Metanephros (tissue), 2 donors: ENCODE measurements around the gene UBTFL1. TPM values are rescaled to one million over a fixed set of nuclear protein-coding genes. Genes with fewer than 3 reads are reported as not detected.

Experiments used
- small RNA-seq: library from RNA; depleted of rRNA; stranded (forward); fragments of <200 nt; gene quantifications from one replicate; pipeline ENCODE3, GENCODE V24; 2014; ENCODE audit warnings: low replicate concordance
- total RNA-seq: library from RNA; depleted of rRNA; stranded (reverse); fragments of >200 nt; gene quantifications from one replicate; pipeline ENCODE4 v1.2.3, GENCODE V29; 2014

Gene UBTFL1, protein sequence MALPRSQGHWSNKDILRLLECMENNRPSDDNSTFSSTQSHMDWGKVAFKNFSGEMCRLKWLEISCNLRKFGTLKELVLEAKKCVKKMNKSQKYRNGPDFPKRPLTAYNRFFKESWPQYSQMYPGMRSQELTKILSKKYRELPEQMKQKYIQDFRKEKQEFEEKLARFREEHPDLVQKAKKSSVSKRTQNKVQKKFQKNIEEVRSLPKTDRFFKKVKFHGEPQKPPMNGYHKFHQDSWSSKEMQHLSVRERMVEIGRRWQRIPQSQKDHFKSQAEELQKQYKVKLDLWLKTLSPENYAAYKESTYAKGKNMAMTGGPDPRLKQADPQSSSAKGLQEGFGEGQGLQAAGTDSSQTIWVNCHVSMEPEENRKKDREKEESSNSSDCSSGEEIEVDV
- total RNA-seq: not detected

DNA sequence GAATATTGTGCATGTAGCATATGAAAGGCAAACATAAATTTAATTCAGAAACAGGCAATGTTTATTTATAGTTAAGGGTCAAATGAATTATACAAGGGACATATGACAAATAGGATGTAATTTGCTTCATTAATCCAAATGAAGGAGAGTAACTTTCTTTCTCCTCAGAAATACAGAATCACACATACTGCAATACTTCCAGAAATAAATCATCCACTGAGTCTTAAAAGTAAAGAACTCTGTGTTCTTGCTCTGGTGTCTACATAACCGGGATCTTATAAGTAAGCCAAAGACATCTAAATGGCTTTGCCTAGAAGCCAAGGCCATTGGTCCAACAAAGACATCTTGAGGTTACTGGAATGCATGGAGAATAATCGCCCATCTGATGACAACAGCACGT lies at the start of gene UBTFL1:
TSS of gene UBTFL1 (plus strand) at position 301 of the 400 bp plus-strand sequence. CDS start at position 301, 0 bp downstream.

DNA sequence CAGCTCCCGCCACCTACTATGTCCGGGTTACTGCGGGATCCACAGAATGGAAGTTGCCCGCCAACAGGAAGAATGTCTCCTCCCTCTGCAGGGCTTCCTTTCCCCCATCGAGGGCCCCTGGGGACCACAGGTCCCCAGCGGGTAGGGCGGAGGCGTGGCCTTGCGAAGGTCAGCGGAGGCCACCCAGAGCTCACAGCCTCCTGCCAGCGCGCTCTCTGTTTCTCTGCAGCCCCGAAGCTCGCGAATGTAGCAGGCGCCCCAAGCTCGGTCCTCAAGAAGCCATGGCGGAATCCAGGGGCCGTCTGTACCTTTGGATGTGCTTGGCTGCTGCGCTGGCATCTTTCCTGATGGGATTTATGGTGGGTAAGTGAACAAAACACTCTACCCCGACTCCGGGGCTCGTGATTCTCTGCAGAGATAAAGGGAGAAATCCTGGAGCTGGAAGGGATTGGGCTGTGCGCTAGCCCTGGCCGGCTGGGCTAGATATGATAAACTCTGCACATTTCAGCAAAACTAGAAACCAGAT lies 48.8 kb downstream of the UBTFL1 start, which contains the start of gene NAALAD2:
TSS of gene NAALAD2 (plus strand) at position 186 of the 526 bp plus-strand sequence. CDS start at position 282, 96 bp downstream.

Small RNAs within 50 kb of the gene (small RNA-seq; reads per million reads assigned to genes)
- gene AP000827.1: not detected
- gene RF00275: not detected

Other genes with a start within 250 kb of the UBTFL1 start
- not detected for gene TRIM64B, start 207.5 kb upstream of the UBTFL1 start, total RNA-seq
- gene TRIM49D1, start 163.7 kb upstream of the UBTFL1 start, total RNA-seq: not detected
- gene TRIM49D2, start 161.9 kb upstream of the UBTFL1 start, total RNA-seq: not detected
- gene TRIM64, start 119.9 kb upstream of the UBTFL1 start, total RNA-seq: not detected
- not detected for gene TRIM49C, start 54.8 kb upstream of the UBTFL1 start, total RNA-seq
- gene NAALAD2, start 48.7 kb downstream of the UBTFL1 start, total RNA-seq: 24.2 TPM
- 75.9 TPM for gene CHORDC1, start 137.1 kb downstream of the UBTFL1 start, total RNA-seq